Panc1 (cell line): Measurements from ENCODE around the gene IP6K1. TPM values are rescaled to one million over a fixed set of nuclear protein-coding genes. Genes with fewer than 3 reads are reported as not detected.

Source experiments
- ATAC-seq: fragments of 200-7000 bp; cut with Tn5 transposase; 2 replicates; pipeline ENCODE4 v1.9.1; 2020; ENCODE audit warnings: mild to moderate bottlenecking, moderate library complexity
- BruUV-seq: library from RNA; stranded (reverse); fragments of 400-500 nt; replicated peaks from 2 replicates; lab custom pipeline; 2021; lab: Mats Ljungman, UMichigan
- CTCF ChIA-PET: fragments of 300-600 bp; sonication (Branson Sonifier 250); formaldehyde crosslinking; loops from one replicate; lab custom pipeline; 2022; ENCODE audit warnings: antibody characterized with exemption; lab: Charles Lee
- POLR2A ChIA-PET: fragments of 300-600 bp; sonication (Branson Sonifier 250); formaldehyde crosslinking; loops from one replicate; lab custom pipeline; 2022; ENCODE audit warnings: antibody characterized with exemption; lab: Charles Lee
- DNase-seq: peaks from one replicate; pipeline ENCODE4 v3.0.0-alpha.2; 2010; ENCODE audit warnings: low read depth, low spot score
- H3K27ac ChIP-seq: 2 replicates; pipeline ENCODE4 v1.5.1; 2011; ENCODE audit warnings: mild to moderate bottlenecking, low read length, inconsistent platforms
- H3K27me3 ChIP-seq: fragments of 200-500 bp; sonication (Bioruptor generic); 2 replicates; pipeline ENCODE4 v1.6.0; 2014; ENCODE audit warnings: low read length, inconsistent platforms; ENCODE audit not compliant: control insufficient read depth, insufficient read depth
- H3K36me3 ChIP-seq: fragments of 200-500 bp; sonication (Bioruptor generic); 2 replicates; pipeline ENCODE4 v1.5.1; 2014; ENCODE audit warnings: inconsistent platforms, mild to moderate bottlenecking, low read length, moderate library complexity; ENCODE audit not compliant: control insufficient read depth, insufficient read depth
- H3K4me1 ChIP-seq: 2 replicates; pipeline ENCODE4 v1.5.1; 2011; ENCODE audit warnings: inconsistent platforms, mild to moderate bottlenecking, low read length, moderate library complexity; ENCODE audit not compliant: control insufficient read depth, insufficient read depth
- H3K4me3 ChIP-seq, 2 experiments: 2 replicates each; pipeline ENCODE4 v1.5.1; 2011 to 2012; ENCODE audit warnings: low read depth in 2 of 2, low read length in 2 of 2, mild to moderate bottlenecking in 2 of 2, inconsistent platforms in 1 of 2, moderate library complexity in 1 of 2
- H3K9me3 ChIP-seq: fragments of 200-500 bp; sonication (Bioruptor generic); 2 replicates; pipeline ENCODE4 v1.5.1; 2014; ENCODE audit warnings: low read depth, mild to moderate bottlenecking, inconsistent platforms, low read length, moderate library complexity; ENCODE audit not compliant: control insufficient read depth, insufficient read depth
- POLR2AphosphoS5 ChIP-seq: IDR thresholded peaks from 2 replicates; pipeline ENCODE4 v1.6.1; 2012; ENCODE audit warnings: mild to moderate bottlenecking, low read depth, low read length, moderate library complexity
- SIN3A ChIP-seq: IDR thresholded peaks from 2 replicates; pipeline ENCODE4 v1.6.1; 2012; ENCODE audit warnings: low read depth, mild to moderate bottlenecking, low read length, moderate library complexity, borderline replicate concordance; ENCODE audit not compliant: insufficient read depth
- TCF7L2 ChIP-seq: IDR thresholded peaks from 2 replicates; pipeline ENCODE4 v1.6.1; 2011; ENCODE audit warnings: mild to moderate bottlenecking, low read depth, low read length, inconsistent platforms
- in situ Hi-C: cut with HindIII; loops from 2 replicates; pipeline ENCODE4 v1.10.0; 2016; ENCODE audit warnings: low sequenced_read_pairs, low pct_unique_long_range_greater_than_20kb
- intact Hi-C: fragments of 100-400 bp; cut with micrococcal nuclease; formaldehyde crosslinking; loops from one replicate; pipeline ENCODE4 v1.10.0; 2022; ENCODE audit not compliant: unreplicated experiment
- total RNA-seq: library from RNA; stranded (reverse); gene quantifications from one replicate; pipeline ENCODE4 v1.2.1, GENCODE V29; 2021; ENCODE audit not compliant: unreplicated experiment
- TF ChIP-seq, protein P1 (sequence below), 2 experiments: IDR thresholded peaks; 2 replicates each; pipeline ENCODE4 v1.6.1; 2011 to 2012; ENCODE audit warnings: low read depth in 2 of 2, control low read depth in 1 of 2, low read length in 1 of 2, mild to moderate bottlenecking in 1 of 2, moderate library complexity in 1 of 2; ENCODE audit not compliant: insufficient read depth in 1 of 2
- TF ChIP-seq, protein P2 (sequence below): fragments of 450-650 bp; IDR thresholded peaks from 2 replicates; pipeline ENCODE4 v1.5.1; 2017; ENCODE audit warnings: mild to moderate bottlenecking

IP6K1 gene
- total RNA-seq, 1 experiment from 2014 or later, result 39.8 TPM

DNA sequence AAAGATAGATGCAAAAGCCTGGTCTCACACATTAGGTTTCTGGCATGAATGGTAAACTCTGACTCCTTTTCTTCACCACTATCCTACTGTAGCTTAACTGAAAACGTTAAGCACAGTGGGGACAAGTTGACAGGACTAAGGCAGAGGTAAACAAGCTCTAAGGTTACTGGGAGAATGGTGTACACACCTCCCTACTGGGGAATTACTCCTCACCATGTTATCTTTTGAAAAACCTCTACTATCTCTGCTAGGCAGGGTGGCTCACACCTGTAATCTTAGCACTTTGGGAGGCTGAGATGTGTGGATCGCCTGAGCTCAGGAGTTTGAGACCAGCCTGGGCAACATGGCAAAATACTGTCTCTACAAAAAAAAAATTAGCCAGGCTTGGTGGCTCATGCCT is 29.1 kb downstream of the IP6K1 start:
- no TSS peak for BruUV-seq
- ChIA-PET POLR2A (interaction anchor here (0.5 to 0.6 kb wide), 2 partner anchors 23 to 123 kb away, joined by 5 to 9 read pairs; no protein-coding TSS in a partner anchor), CTCF (no interaction called here)
- no peak overlapping the region for H3K27ac ChIP-seq
- no peak overlapping the region for H3K4me3 ChIP-seq
- H3K27me3 ChIP-seq, result no peaks in the 10 kb centered on the region
- no peaks in the 10 kb centered on the region for H3K9me3 ChIP-seq
- no peaks in the 10 kb centered on the region for H3K36me3 ChIP-seq
- ATAC-seq (0 out of 2 replicates have a peak, but pooled peaks have one; percentile 26), DNase-seq (no peak)
- H3K4me1 ChIP-seq, result no peaks in the 10 kb centered on the region
- intact Hi-C loops, result no loop called here
- in situ Hi-C loops, result no loop called here
- TF ChIP-seq SIN3A (no peak), TCF7L2 (no peak), POLR2AphosphoS5 (no peak)
- TF ChIP-seq, protein P1, sequence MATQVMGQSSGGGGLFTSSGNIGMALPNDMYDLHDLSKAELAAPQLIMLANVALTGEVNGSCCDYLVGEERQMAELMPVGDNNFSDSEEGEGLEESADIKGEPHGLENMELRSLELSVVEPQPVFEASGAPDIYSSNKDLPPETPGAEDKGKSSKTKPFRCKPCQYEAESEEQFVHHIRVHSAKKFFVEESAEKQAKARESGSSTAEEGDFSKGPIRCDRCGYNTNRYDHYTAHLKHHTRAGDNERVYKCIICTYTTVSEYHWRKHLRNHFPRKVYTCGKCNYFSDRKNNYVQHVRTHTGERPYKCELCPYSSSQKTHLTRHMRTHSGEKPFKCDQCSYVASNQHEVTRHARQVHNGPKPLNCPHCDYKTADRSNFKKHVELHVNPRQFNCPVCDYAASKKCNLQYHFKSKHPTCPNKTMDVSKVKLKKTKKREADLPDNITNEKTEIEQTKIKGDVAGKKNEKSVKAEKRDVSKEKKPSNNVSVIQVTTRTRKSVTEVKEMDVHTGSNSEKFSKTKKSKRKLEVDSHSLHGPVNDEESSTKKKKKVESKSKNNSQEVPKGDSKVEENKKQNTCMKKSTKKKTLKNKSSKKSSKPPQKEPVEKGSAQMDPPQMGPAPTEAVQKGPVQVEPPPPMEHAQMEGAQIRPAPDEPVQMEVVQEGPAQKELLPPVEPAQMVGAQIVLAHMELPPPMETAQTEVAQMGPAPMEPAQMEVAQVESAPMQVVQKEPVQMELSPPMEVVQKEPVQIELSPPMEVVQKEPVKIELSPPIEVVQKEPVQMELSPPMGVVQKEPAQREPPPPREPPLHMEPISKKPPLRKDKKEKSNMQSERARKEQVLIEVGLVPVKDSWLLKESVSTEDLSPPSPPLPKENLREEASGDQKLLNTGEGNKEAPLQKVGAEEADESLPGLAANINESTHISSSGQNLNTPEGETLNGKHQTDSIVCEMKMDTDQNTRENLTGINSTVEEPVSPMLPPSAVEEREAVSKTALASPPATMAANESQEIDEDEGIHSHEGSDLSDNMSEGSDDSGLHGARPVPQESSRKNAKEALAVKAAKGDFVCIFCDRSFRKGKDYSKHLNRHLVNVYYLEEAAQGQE (IDR thresholded peaks at IDR 0.05; ENCODE audit: insufficient read depth in 1 of 2, low read depth in 2 of 2, low read length in 1 of 2), result no peak
- TF ChIP-seq, protein P2, sequence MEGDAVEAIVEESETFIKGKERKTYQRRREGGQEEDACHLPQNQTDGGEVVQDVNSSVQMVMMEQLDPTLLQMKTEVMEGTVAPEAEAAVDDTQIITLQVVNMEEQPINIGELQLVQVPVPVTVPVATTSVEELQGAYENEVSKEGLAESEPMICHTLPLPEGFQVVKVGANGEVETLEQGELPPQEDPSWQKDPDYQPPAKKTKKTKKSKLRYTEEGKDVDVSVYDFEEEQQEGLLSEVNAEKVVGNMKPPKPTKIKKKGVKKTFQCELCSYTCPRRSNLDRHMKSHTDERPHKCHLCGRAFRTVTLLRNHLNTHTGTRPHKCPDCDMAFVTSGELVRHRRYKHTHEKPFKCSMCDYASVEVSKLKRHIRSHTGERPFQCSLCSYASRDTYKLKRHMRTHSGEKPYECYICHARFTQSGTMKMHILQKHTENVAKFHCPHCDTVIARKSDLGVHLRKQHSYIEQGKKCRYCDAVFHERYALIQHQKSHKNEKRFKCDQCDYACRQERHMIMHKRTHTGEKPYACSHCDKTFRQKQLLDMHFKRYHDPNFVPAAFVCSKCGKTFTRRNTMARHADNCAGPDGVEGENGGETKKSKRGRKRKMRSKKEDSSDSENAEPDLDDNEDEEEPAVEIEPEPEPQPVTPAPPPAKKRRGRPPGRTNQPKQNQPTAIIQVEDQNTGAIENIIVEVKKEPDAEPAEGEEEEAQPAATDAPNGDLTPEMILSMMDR, result no peak

DNA sequence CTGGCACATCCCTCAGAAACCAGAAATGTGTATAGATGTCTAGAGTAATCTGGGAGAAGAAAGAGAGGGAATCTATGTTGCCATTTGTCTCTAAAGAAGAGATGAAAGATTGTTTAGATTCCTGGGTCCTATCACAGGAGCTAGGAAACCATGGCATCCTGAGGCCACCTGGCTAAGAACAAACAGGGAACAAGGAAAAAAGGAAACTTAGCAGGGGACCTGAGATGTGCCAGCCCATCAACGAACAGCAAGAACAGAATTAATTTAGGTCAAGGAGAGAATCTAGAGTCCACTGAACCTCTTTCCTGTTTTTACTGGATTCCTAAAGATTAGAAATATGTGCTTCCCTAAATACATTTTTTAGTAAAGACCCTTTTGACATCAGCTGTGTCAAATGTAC is 30.3 kb downstream of the IP6K1 start:
- H3K36me3 ChIP-seq, result no peaks in the 10 kb centered on the region
- ChIA-PET CTCF (no interaction called here), POLR2A (no interaction called here)
- no peaks in the 10 kb centered on the region for H3K27me3 ChIP-seq
- H3K27ac ChIP-seq, result no peak overlapping the region
- in situ Hi-C loops (no loop called here), intact Hi-C loops (no loop called here)
- no TSS peak for BruUV-seq
- ATAC-seq (no peak), DNase-seq (no peak)
- H3K9me3 ChIP-seq, result no peaks in the 10 kb centered on the region
- TF ChIP-seq POLR2AphosphoS5 (no peak), SIN3A (no peak), TCF7L2 (no peak)
- TF ChIP-seq, protein P2, result no peak
- TF ChIP-seq, protein P1 (IDR thresholded peaks at IDR 0.05; ENCODE audit: insufficient read depth in 1 of 2, low read depth in 2 of 2, low read length in 1 of 2), result no peak
- no peaks in the 10 kb centered on the region for H3K4me1 ChIP-seq
- H3K4me3 ChIP-seq, result no peak overlapping the region
